K562 (cell line): ENCODE measurements around the gene ERO1B. TPM values are rescaled to one million over a fixed set of nuclear protein-coding genes. Genes with fewer than 3 reads are reported as not detected.

ENCODE experiments used
- ARNT ChIP-seq, 2 experiments: fragments of 450-650 bp; IDR thresholded peaks; 2 replicates each; pipeline ENCODE4 v1.6.1; 2016; ENCODE audit warnings: mild to moderate bottlenecking in 1 of 2
- ATF7 ChIP-seq: fragments of 450-650 bp; IDR thresholded peaks from 2 replicates; pipeline ENCODE4 v1.7.1; 2014; ENCODE audit warnings: mild to moderate bottlenecking, moderate library complexity
- CBX3 ChIP-seq, 2 experiments: IDR thresholded peaks; 1 replicate in 1 of 2; 2 replicates in 1 of 2; pipeline ENCODE4 v1.6.1; 2012; ENCODE audit warnings: inconsistent platforms in 2 of 2, low read length in 2 of 2, borderline replicate concordance in 1 of 2, control low read depth in 1 of 2
- CTBP1 ChIP-seq: fragments of 450-650 bp; IDR thresholded peaks from 2 replicates; pipeline ENCODE4 v1.6.1; 2016; ENCODE audit warnings: borderline replicate concordance
- ETV1 ChIP-seq: fragments of 450-650 bp; conservative IDR thresholded peaks from 2 replicates; pipeline ENCODE4 v1.6.1; 2016; ENCODE audit warnings: missing genetic modification characterization, control low read depth, low read depth, missing compliant biosample characterization
- FIP1L1 ChIP-seq: fragments of 200-400 bp; formaldehyde crosslinking; IDR thresholded peaks from 2 replicates; pipeline ENCODE4 v1.6.1; 2018; ENCODE audit warnings: mild to moderate bottlenecking, low read depth, low read length; ENCODE audit not compliant: poor library complexity, severe bottlenecking
- FOSL1 ChIP-seq: fragments of 200-800 bp; sonication (Bioruptor generic); conservative IDR thresholded peaks from 2 replicates; pipeline ENCODE4 v1.6.1; 2016; ENCODE audit warnings: missing genetic modification characterization, missing compliant biosample characterization
- FOXJ2 ChIP-seq: fragments of 200-800 bp; sonication (Bioruptor generic); IDR thresholded peaks from 2 replicates; pipeline ENCODE4 v1.6.1; 2016; ENCODE audit warnings: missing genetic modification characterization, missing compliant biosample characterization
- MAFF ChIP-seq: IDR thresholded peaks from 2 replicates; pipeline ENCODE4 v1.6.1; 2012; ENCODE audit warnings: low read length, improper control_type of control experiment
- MCM7 ChIP-seq, 2 experiments: fragments of 450-650 bp; IDR thresholded peaks; 2 replicates each; pipeline ENCODE4 v1.6.1; 2016 to 2018
- MYC ChIP-seq, 2 experiments: fragments of 250-450 bp in 1 of 2; sonication (Bioruptor Pico) in 1 of 2; IDR thresholded peaks; 2 replicates each; pipeline versions ENCODE4 v1.5.1 to v1.6.1; 2012 to 2021; ENCODE audit warnings: low read depth in 2 of 2, borderline replicate concordance in 1 of 2, improper control_type of control experiment in 1 of 2, low read length in 1 of 2, mild to moderate bottlenecking in 1 of 2, moderate library complexity in 1 of 2
- NR2C1 ChIP-seq, 2 experiments: fragments of 450-650 bp; IDR thresholded peaks; 2 replicates each; pipeline ENCODE4 v1.6.1; 2017; ENCODE audit warnings: mild to moderate bottlenecking in 2 of 2, antibody characterized with exemption in 1 of 2, inconsistent platforms in 1 of 2, missing compliant biosample characterization in 1 of 2, missing genetic modification characterization in 1 of 2
- SREBF1 ChIP-seq: fragments of 150-350 bp; IDR thresholded peaks from 2 replicates; pipeline ENCODE4 v1.6.1; 2014; ENCODE audit warnings: antibody characterized with exemption, low read depth, low read length, borderline replicate concordance
- STAT5A ChIP-seq: IDR thresholded peaks from 2 replicates; pipeline ENCODE4 v1.6.1; 2012; ENCODE audit warnings: low read length, inconsistent platforms, borderline replicate concordance
- TEAD4 ChIP-seq, 2 experiments: sonication (generic) in 1 of 2; formaldehyde crosslinking in 1 of 2; IDR thresholded peaks; 2 replicates each; pipeline versions ENCODE4 v1.6.1 to v1.8.0; 2012 to 2022; ENCODE audit warnings: borderline replicate concordance in 1 of 2, inconsistent platforms in 1 of 2, low read length in 1 of 2, mild to moderate bottlenecking in 1 of 2, missing genetic modification reagents in 1 of 2
- TOE1 ChIP-seq, 2 experiments: fragments of 450-650 bp in 1 of 2; sonication (generic) in 1 of 2; formaldehyde crosslinking in 1 of 2; IDR thresholded peaks; 2 replicates each; pipeline versions ENCODE4 v1.7.1 to v1.8.0; 2016 to 2022; ENCODE audit warnings: borderline replicate concordance in 2 of 2, mild to moderate bottlenecking in 2 of 2, antibody characterized with exemption in 1 of 2, inconsistent platforms in 1 of 2, low read depth in 1 of 2, missing genetic modification reagents in 1 of 2, moderate library complexity in 1 of 2
- TSC22D4 ChIP-seq: fragments of 450-650 bp; IDR thresholded peaks from 2 replicates; pipeline ENCODE4 v1.6.1; 2016; ENCODE audit warnings: missing genetic modification characterization, missing biosample characterization, control low read depth
- XRCC4 ChIP-seq: IDR thresholded peaks from one replicate; pipeline ENCODE4 v1.6.1; 2011; ENCODE audit not compliant: insufficient read depth, insufficient read length; ENCODE audit errors: extremely low read depth
- ZFP36 ChIP-seq: fragments of 150-350 bp; IDR thresholded peaks from 2 replicates; pipeline ENCODE4 v1.6.1; 2018; ENCODE audit warnings: low read length, low read depth; ENCODE audit not compliant: partially characterized antibody
- ZNF165 ChIP-seq: fragments of 250-450 bp; sonication (Bioruptor Pico); IDR thresholded peaks from 2 replicates; pipeline ENCODE4 v1.4.0; 2020; ENCODE audit warnings: borderline replicate concordance
- polyA plus RNA-seq, 8 experiments: library from polyadenylated mRNA; depleted of rRNA in 4 of 8; stranded (reverse) in 5 of 8; unstranded in 3 of 8; fragments of >200 nt; fragmentation: Nextera tagmentation in 2 of 8; fragmentation: Illumina TruSeq in 1 of 8; extraction: Ambion mirVana in 2 of 8; extraction: Trizol in 1 of 8; gene quantifications; 2 replicates each; pipeline versions ENCODE4 v1.2.1 to v1.2.3, GENCODE V29; 2011 to 2014; ENCODE audit warnings: inconsistent platforms in 1 of 8, missing spikeins in 1 of 8
- total RNA-seq, 7 experiments: library from RNA; depleted of rRNA in 6 of 7; stranded (reverse); fragments of >200 nt in 6 of 7; fragmentation: Illumina TruSeq in 2 of 7; extraction: Trizol in 2 of 7; gene quantifications; 2 replicates each; pipeline versions ENCODE4 v1.2.1 to v1.2.3, GENCODE V29; 2011 to 2021; ENCODE audit warnings: low replicate concordance in 1 of 7
- TF ChIP-seq, protein P1 (sequence below): sonication (generic); formaldehyde crosslinking; IDR thresholded peaks from 2 replicates; pipeline ENCODE4 v1.5.0; 2020; ENCODE audit warnings: missing genetic modification reagents
- TF ChIP-seq, protein P2 (sequence below): fragments of 200-800 bp; sonication (Bioruptor generic); IDR thresholded peaks from 2 replicates; pipeline ENCODE4 v1.6.1; 2017; ENCODE audit warnings: missing genetic modification characterization, missing compliant biosample characterization
- TF ChIP-seq, protein P3 (sequence below): fragments of 250-450 bp; sonication (Bioruptor Pico); IDR thresholded peaks from 2 replicates; pipeline ENCODE4 v1.5.1; 2021; ENCODE audit warnings: mild to moderate bottlenecking

The ERO1B gene
- total and polyA plus RNA-seq, 9 of the 15 experiments (the other 6 are each of a cell fraction or from before 2014, with no cell fraction given), result 0.59 to 6.4 (median 4.2) TPM

DNA sequence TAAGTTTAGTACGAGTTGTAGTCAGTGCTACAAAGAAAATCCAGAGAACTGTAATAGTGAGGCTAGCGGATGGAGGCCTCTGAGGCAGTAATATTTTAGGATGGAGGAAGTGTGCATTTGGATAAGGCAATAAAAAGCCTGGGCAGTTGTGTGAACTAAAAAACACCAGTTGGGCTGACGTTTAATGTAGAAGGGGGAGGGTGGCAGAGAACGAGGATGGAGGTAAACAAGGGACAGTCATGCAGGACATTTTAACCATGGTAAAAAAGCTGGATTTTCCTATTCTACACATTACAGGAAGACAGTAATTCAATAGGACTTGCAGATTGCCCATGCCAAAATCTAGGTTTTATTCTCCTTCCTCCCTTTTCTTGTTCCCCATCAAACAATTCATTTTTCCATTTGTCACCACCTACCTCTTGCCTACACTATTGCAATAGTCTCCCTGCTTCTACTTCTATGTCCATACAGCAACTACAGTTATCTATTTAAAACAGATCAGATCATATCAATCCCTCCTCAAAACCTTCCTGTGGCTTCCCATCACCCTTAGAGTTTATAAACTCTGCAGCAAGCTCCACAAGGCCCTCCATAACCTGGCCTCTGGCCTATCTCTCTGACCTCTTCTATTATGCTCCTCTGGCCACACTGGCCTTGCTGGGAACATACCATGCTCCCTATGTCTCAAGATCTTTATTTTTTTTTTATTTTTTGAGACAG is 27.7 kb downstream of the ERO1B start (continued):
- no peak for TF ChIP-seq XRCC4
- TF ChIP-seq ARNT (IDR thresholded peaks at IDR 0.05), result 0 out of 4 replicates have a peak, but pooled peaks of 1 of the 2 experiments have one; percentile 50
- TF ChIP-seq NR2C1 (IDR thresholded peaks at IDR 0.05), result no peak
- TF ChIP-seq NR2C1 (tag; IDR thresholded peaks at IDR 0.05), result 0 out of 2 replicates have a peak, but pooled peaks have one; percentile 38
- TF ChIP-seq, protein P1, sequence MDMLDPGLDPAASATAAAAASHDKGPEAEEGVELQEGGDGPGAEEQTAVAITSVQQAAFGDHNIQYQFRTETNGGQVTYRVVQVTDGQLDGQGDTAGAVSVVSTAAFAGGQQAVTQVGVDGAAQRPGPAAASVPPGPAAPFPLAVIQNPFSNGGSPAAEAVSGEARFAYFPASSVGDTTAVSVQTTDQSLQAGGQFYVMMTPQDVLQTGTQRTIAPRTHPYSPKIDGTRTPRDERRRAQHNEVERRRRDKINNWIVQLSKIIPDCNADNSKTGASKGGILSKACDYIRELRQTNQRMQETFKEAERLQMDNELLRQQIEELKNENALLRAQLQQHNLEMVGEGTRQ, result no peak
- TF ChIP-seq, protein P2, sequence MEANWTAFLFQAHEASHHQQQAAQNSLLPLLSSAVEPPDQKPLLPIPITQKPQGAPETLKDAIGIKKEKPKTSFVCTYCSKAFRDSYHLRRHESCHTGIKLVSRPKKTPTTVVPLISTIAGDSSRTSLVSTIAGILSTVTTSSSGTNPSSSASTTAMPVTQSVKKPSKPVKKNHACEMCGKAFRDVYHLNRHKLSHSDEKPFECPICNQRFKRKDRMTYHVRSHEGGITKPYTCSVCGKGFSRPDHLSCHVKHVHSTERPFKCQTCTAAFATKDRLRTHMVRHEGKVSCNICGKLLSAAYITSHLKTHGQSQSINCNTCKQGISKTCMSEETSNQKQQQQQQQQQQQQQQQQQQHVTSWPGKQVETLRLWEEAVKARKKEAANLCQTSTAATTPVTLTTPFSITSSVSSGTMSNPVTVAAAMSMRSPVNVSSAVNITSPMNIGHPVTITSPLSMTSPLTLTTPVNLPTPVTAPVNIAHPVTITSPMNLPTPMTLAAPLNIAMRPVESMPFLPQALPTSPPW (CRISPR knock-in tag), result peak; percentile 46; the same call in 1 of the 2 replicates
- no peak for TF ChIP-seq ZNF165 (CRISPR knock-in tag)
- no peak for TF ChIP-seq MAFF
- peak; percentile 45; the same call in 1 of the 2 replicates for TF ChIP-seq MYC (IDR thresholded peaks at IDR 0.05; ENCODE audit: low read depth, low read length)
- TF ChIP-seq MYC (CRISPR knock-in tag; IDR thresholded peaks at IDR 0.05; ENCODE audit: borderline replicate concordance, low read depth), result no peak
- 0 out of 2 replicates have a peak, but pooled peaks have one; percentile 17 for TF ChIP-seq ETV1 (tag)
- no peak for TF ChIP-seq TSC22D4 (tag)
- TF ChIP-seq FIP1L1, result no peak
- TF ChIP-seq CTBP1, result peak; percentile 79; the same call in 1 of the 2 replicates
- TF ChIP-seq TEAD4 (IDR thresholded peaks at IDR 0.05; ENCODE audit: low read length), result peak; percentile 74; the same call in 1 of the 2 replicates
- TF ChIP-seq TEAD4 (CRISPR knock-in tag; IDR thresholded peaks at IDR 0.05; ENCODE audit: borderline replicate concordance), result no peak
- peak; percentile 42; the same call in 1 of the 2 replicates for TF ChIP-seq ATF7
- TF ChIP-seq ZFP36, result peak; percentile 24
- no peak for TF ChIP-seq MCM7 (IDR thresholded peaks at IDR 0.05)
- no peak for TF ChIP-seq CBX3 (IDR thresholded peaks at IDR 0.05; ENCODE audit: borderline replicate concordance in 1 of 2, low read length in 2 of 2)
- TF ChIP-seq, protein P3, sequence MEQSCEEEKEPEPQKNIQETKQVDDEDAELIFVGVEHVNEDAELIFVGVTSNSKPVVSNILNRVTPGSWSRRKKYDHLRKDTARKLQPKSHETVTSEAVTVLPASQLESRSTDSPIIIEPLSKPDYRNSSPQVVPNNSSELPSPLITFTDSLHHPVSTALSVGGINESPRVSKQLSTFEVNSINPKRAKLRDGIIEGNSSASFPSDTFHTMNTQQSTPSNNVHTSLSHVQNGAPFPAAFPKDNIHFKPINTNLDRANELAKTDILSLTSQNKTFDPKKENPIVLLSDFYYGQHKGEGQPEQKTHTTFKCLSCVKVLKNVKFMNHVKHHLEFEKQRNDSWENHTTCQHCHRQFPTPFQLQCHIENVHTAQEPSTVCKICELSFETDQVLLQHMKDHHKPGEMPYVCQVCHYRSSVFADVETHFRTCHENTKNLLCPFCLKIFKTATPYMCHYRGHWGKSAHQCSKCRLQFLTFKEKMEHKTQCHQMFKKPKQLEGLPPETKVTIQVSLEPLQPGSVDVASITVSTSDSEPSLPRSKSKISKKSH (CRISPR knock-in tag), result no peak
- peak; percentile 38 for TF ChIP-seq FOSL1
- 0 out of 2 replicates have a peak, but pooled peaks have one; percentile 19 for TF ChIP-seq TOE1 (IDR thresholded peaks at IDR 0.05; ENCODE audit: borderline replicate concordance)
- TF ChIP-seq TOE1 (CRISPR knock-in tag; IDR thresholded peaks at IDR 0.05; ENCODE audit: borderline replicate concordance, low read depth), result no peak
- no peak for TF ChIP-seq SREBF1
- TF ChIP-seq STAT5A, result peak; percentile 14; the same call in 1 of the 2 replicates
- TF ChIP-seq FOXJ2 (tag), result peak; percentile 58; the same call in 1 of the 2 replicates
